Skeletal muscle tissue (tissue), 4 donors: ENCODE measurements around the gene GNMT. TPM values are rescaled to one million over a fixed set of nuclear protein-coding genes. Genes with fewer than 3 reads are reported as not detected.

Experiments
- H3K27ac ChIP-seq: one replicate; pipeline ENCODE4 v1.7.0; 2013; ENCODE audit warnings: mild to moderate bottlenecking, low read depth, low read length, inconsistent platforms
- H3K27me3 ChIP-seq, 3 donors: one replicate each; pipeline ENCODE4 v1.7.0; 2013; ENCODE audit warnings: low read length in 3 of 3; ENCODE audit not compliant: control insufficient read depth in 3 of 3, insufficient read depth in 3 of 3
- H3K36me3 ChIP-seq, 3 donors: one replicate each; pipeline ENCODE4 v1.7.0; 2013; ENCODE audit warnings: low read length in 3 of 3; ENCODE audit not compliant: control insufficient read depth in 3 of 3, insufficient read depth in 3 of 3
- H3K4me1 ChIP-seq, 3 donors: one replicate each; pipeline ENCODE4 v1.7.0; 2013; ENCODE audit warnings: low read length in 3 of 3, mild to moderate bottlenecking in 3 of 3; ENCODE audit not compliant: control insufficient read depth in 3 of 3, insufficient read depth in 3 of 3
- H3K4me3 ChIP-seq, 3 donors: one replicate each; pipeline ENCODE4 v1.7.0; 2013; ENCODE audit warnings: low read length in 3 of 3
- H3K9ac ChIP-seq, 3 donors: one replicate each; pipeline ENCODE4 v1.7.0; 2013; ENCODE audit warnings: low read length in 3 of 3, mild to moderate bottlenecking in 3 of 3, moderate library complexity in 2 of 3, low read depth in 1 of 3
- H3K9me3 ChIP-seq, 3 donors: one replicate each; pipeline ENCODE4 v1.7.0; 2013; ENCODE audit warnings: low read length in 3 of 3; ENCODE audit not compliant: control insufficient read depth in 3 of 3
- total RNA-seq: library from RNA; depleted of rRNA; stranded (reverse); fragments of >200 nt; gene quantifications from one replicate; pipeline ENCODE4 v1.2.3, GENCODE V29; 2014
- donor health status: Osteomylitis.

Gene GNMT
- total RNA-seq, 1 donor from 2014 or later: not detected

- Histone ChIP-seq H3K9ac (peak overlapping the region; percentile 63 to 88 (median 83)), H3K27ac (peak overlapping the region; percentile 86), H3K27me3 (peaks cover 0 to 8% (median 3%) of the 10 kb centered on the region in 3 donors), H3K4me1 (peaks cover 12 to 20% (median 19%) of the 10 kb centered on the region in 3 donors), H3K9me3 (no peaks in the 10 kb centered on the region), H3K36me3 (peaks cover 3 to 7% (median 5%) of the 10 kb centered on the region in 3 donors), H3K4me3 (peak overlapping the region; percentile 79 to 88 (median 87))
These were observed 30.7 kb upstream of the GNMT start for GRCh38 chr6:42929821-42930360.

- no peak overlapping the region for H3K27ac ChIP-seq
- H3K36me3 ChIP-seq: peaks cover 13 to 24% (median 22%) of the 10 kb centered on the region in 3 donors
- H3K9ac ChIP-seq: peak overlapping the region in 1 of 3 donors; percentile 40
These were observed 28.1 kb upstream of the GNMT start for GRCh38 chr6:42932412-42932811.

GRCh38 chr6:42933205-42933604 lies 27.3 kb upstream of the GNMT start:
- Histone ChIP-seq H3K9ac (no peak overlapping the region), H3K9me3 (no peaks in the 10 kb centered on the region), H3K27me3 (no peaks in the 10 kb centered on the region), H3K4me3 (no peak overlapping the region), H3K4me1 (peaks cover 12 to 20% (median 19%) of the 10 kb centered on the region in 3 donors), H3K36me3 (peaks cover 17 to 29% (median 29%) of the 10 kb centered on the region in 3 donors), H3K27ac (no peak overlapping the region)

More at GRCh38 chr6:42932412-42932811, 28.1 kb upstream of the GNMT start:
- H3K27me3 ChIP-seq: no peaks in the 10 kb centered on the region
- H3K4me3 ChIP-seq: no peak overlapping the region
- no peaks in the 10 kb centered on the region for H3K9me3 ChIP-seq
- H3K4me1 ChIP-seq: peaks cover 12 to 20% (median 19%) of the 10 kb centered on the region in 3 donors

GRCh38 chr6:42935322-42935721 lies 25.2 kb upstream of the GNMT start:
- Histone ChIP-seq H3K27ac (no peak overlapping the region), H3K4me3 (no peak overlapping the region), H3K27me3 (no peaks in the 10 kb centered on the region), H3K9me3 (no peaks in the 10 kb centered on the region), H3K36me3 (peaks cover 24 to 45% (median 37%) of the 10 kb centered on the region in 3 donors), H3K4me1 (peaks cover 2 to 11% (median 7%) of the 10 kb centered on the region in 3 donors), H3K9ac (no peak overlapping the region)

GRCh38 chr6:42936398-42936797 lies 24.2 kb upstream of the GNMT start:
- H3K27me3 ChIP-seq: no peaks in the 10 kb centered on the region
- no peak overlapping the region for H3K27ac ChIP-seq
- no peak overlapping the region for H3K9ac ChIP-seq
- H3K4me3 ChIP-seq: no peak overlapping the region
- no peaks in the 10 kb centered on the region for H3K9me3 ChIP-seq
- peaks cover 24 to 45% (median 41%) of the 10 kb centered on the region in 3 donors for H3K36me3 ChIP-seq
- H3K4me1 ChIP-seq: peaks cover 0 to 7% (median 0%) of the 10 kb centered on the region in 3 donors

GRCh38 chr6:42937548-42938427 lies 22.8 kb upstream of the GNMT start:
- Histone ChIP-seq H3K27ac (no peak overlapping the region), H3K9me3 (no peaks in the 10 kb centered on the region), H3K4me3 (no peak overlapping the region), H3K9ac (no peak overlapping the region), H3K36me3 (peaks cover 24 to 42% (median 41%) of the 10 kb centered on the region in 3 donors), H3K4me1 (peaks cover 0 to 2% (median 0%) of the 10 kb centered on the region in 3 donors), H3K27me3 (no peaks in the 10 kb centered on the region)

GRCh38 chr6:42938428-42938796 lies 22.1 kb upstream of the GNMT start:
- Histone ChIP-seq H3K9me3 (no peaks in the 10 kb centered on the region), H3K4me3 (no peak overlapping the region), H3K4me1 (peaks cover 0 to 2% (median 0%) of the 10 kb centered on the region in 3 donors), H3K27ac (no peak overlapping the region), H3K9ac (no peak overlapping the region), H3K36me3 (peaks cover 24 to 42% (median 41%) of the 10 kb centered on the region in 3 donors), H3K27me3 (no peaks in the 10 kb centered on the region)

- no peaks in the 10 kb centered on the region for H3K9me3 ChIP-seq
- peaks cover 23 to 48% (median 41%) of the 10 kb centered on the region in 3 donors for H3K36me3 ChIP-seq
These were observed 21.4 kb upstream of the GNMT start for GRCh38 chr6:42938987-42939809.

GRCh38 chr6:42939810-42940167 lies 20.8 kb upstream of the GNMT start:
- no peaks in the 10 kb centered on the region for H3K4me1 ChIP-seq
- H3K4me3 ChIP-seq: no peak overlapping the region
- no peaks in the 10 kb centered on the region for H3K9me3 ChIP-seq
- H3K27ac ChIP-seq: no peak overlapping the region
- H3K9ac ChIP-seq: no peak overlapping the region
- no peaks in the 10 kb centered on the region for H3K27me3 ChIP-seq
- H3K36me3 ChIP-seq: peaks cover 20 to 44% (median 37%) of the 10 kb centered on the region in 3 donors

More at GRCh38 chr6:42938987-42939809, 21.4 kb upstream of the GNMT start:
- Histone ChIP-seq H3K9ac (no peak overlapping the region), H3K27me3 (no peaks in the 10 kb centered on the region), H3K27ac (no peak overlapping the region), H3K4me3 (no peak overlapping the region), H3K4me1 (no peaks in the 10 kb centered on the region)
